ENCODE measurements around the gene AP2S1.

AP2S1 gene

DNA sequence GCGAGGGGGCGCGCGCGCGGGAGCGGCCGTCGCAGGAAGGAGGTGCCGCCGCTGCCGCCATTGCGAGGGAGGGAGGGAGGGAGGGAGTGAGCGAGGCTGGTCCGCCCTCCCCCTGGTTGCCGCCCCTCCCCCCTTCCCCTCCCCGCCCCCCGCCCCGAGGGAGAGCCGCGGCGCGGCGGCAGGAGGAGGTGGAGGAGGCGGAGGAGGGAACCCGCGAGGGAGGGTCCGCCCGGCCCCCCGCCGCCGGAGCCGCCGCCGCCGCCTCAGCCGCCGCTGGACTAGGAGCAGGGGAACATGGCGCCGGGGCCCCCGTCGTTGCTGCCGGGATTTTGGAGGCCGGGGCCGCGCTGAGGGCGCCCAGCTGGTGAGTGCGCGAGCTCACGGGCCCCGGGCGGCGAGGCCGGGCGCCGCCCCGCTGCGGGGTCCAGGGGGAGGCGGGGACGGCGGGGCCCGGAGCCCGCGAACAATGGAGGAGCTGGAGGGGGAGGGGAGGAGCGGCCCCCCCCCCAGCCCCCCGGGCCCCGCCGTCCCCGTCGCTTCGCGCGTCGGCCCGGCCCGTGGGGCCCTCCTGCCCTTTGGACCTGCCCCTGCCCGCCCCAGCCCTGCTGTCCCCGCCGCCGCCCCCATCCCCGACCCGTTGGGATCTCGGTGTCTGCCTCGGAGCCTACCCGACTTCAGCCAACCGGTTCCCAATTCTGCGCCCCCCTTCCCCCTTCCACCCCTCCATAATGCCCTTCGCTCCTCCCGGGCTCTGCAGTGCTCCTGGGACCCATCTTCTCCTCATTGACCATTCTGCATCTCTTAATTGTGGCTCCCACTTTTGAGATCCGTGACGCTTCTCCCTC is 10.4 kb upstream of the AP2S1 start, which contains the start of gene ARHGAP35:
ARHGAP35 (plus strand) TSS at position 152 of the 845 bp plus-strand sequence. CDS start 57,679 bp downstream, outside the sequence.
- Histone ChIP-seq H3K4me2 (peak within 1 kb of the TSS; percentile 89), H3K27me3 (ENCODE audit: insufficient read depth, low read depth) (no peaks in the 10 kb centered on the region), H3K36me3 (ENCODE audit: insufficient read depth) (peaks cover 4% of the 10 kb centered on the region; the same call in 1 of the 2 replicates), H3K4me3 (IDR thresholded peaks at IDR 0.05; ENCODE audit: insufficient read depth, low read depth, low read length) (no peak within 1 kb of the TSS), H3K79me2 (ENCODE audit: insufficient read depth, low read depth) (peaks cover 47% of the 10 kb centered on the region), H3K4me1 (ENCODE audit: low read depth, poor library complexity, severe bottlenecking) (peaks cover 43% of the 10 kb centered on the region), H3K9ac (peak within 1 kb of the TSS; percentile 95), H2AFZ (ENCODE audit: low read depth) (peak within 1 kb of the TSS; percentile 82; the same call in 1 of the 2 replicates), H3K27ac (peak within 1 kb of the TSS; percentile 98), H4K20me1 (ENCODE audit: insufficient read depth) (no peaks in the 10 kb centered on the region)
- TF ChIP-seq CTCF (conservative IDR thresholded peaks at IDR 0.05; ENCODE audit: low read depth, low read length): no peak

DNA sequence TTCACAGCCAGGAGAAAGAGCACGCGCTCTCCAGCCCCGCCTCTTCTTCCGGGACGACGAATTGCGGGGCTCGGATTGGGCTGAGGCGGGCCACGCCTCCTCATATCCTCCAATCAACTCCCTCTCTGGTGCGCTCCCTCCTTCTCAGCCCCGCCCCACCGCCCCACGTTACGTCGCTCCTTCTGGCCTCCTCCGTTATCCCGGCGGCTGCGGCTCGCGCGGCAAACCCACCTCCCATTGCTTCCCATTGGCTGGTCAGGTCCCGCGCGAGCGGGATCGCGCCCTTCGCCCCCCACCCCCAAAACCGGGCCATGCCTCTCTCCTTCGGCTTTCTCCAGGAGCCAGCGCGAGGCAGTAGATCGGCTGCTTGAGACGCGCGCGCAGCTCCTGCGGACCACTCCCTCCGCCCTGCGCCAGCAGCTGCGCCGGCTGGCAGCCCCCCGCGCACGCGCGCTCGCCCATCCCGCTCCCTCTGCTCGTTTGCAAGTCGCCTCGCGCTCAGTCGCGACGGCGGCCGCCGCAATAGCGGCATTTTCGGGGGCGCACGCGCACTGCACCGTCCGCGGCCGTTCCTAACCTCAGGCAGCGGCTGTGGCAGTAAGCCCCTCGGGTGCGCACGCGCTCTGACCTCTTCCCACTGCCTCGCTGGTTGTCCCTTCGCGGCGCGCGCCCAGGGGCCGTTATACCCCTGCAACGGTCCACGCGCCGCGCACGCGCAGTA is 9.6 kb upstream of the AP2S1 start:
- Histone ChIP-seq H3K79me2 (ENCODE audit: insufficient read depth, low read depth) (peaks cover 40% of the 10 kb centered on the region), H3K36me3 (ENCODE audit: insufficient read depth) (peaks cover under 1% of the 10 kb centered on the region; the same call in 1 of the 2 replicates), H3K27ac (peak overlapping the region; percentile 98), H4K20me1 (ENCODE audit: insufficient read depth) (no peaks in the 10 kb centered on the region), H2AFZ (ENCODE audit: low read depth) (peak overlapping the region; percentile 82; the same call in 1 of the 2 replicates), H3K27me3 (ENCODE audit: insufficient read depth, low read depth) (no peaks in the 10 kb centered on the region), H3K4me3 (IDR thresholded peaks at IDR 0.05; ENCODE audit: insufficient read depth, low read depth, low read length) (no peak overlapping the region), H3K4me1 (ENCODE audit: low read depth, poor library complexity, severe bottlenecking) (peaks cover 37% of the 10 kb centered on the region), H3K9ac (peak overlapping the region; percentile 95), H3K4me2 (peak overlapping the region; percentile 89)
- no peak for TF ChIP-seq CTCF (conservative IDR thresholded peaks at IDR 0.05; ENCODE audit: low read depth, low read length)

DNA sequence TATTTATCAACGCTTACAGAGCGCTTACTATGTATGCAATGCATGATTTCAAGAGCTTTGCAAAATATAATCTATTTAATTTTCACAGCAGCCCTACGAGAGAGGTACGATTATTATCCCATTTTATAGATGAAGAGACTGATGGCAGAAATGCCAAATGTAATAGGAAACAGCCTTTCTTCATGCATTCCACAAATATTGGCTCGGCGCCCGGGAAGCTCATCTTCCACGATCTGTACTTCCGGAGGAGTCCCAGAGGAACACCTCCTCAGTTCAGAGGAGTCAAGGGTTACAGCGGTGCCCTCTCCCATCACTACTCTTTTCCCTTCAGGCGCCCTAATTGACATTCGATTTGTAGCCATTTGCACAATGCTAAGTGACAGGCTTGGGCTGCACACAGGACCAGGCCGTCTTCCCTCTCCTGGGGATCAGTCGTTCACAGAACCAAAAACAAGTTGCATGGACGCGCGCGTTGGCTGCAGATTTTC is 9.0 kb upstream of the AP2S1 start:
- H3K4me2 ChIP-seq: peak overlapping the region; percentile 89
- TF ChIP-seq CTCF (conservative IDR thresholded peaks at IDR 0.05; ENCODE audit: low read depth, low read length): no peak
- H2AFZ ChIP-seq (ENCODE audit: low read depth): peak overlapping the region; percentile 82; the same call in 1 of the 2 replicates
- H3K79me2 ChIP-seq (ENCODE audit: insufficient read depth, low read depth): peaks cover 33% of the 10 kb centered on the region
- no peaks in the 10 kb centered on the region for H3K27me3 ChIP-seq (ENCODE audit: insufficient read depth, low read depth)
- no peaks in the 10 kb centered on the region for H3K36me3 ChIP-seq (ENCODE audit: insufficient read depth)
- H4K20me1 ChIP-seq (ENCODE audit: insufficient read depth): no peaks in the 10 kb centered on the region
- H3K4me1 ChIP-seq (ENCODE audit: low read depth, poor library complexity, severe bottlenecking): peaks cover 32% of the 10 kb centered on the region
- peak overlapping the region; percentile 95 for H3K9ac ChIP-seq
- peak overlapping the region; percentile 98 for H3K27ac ChIP-seq
- H3K4me3 ChIP-seq (IDR thresholded peaks at IDR 0.05; ENCODE audit: insufficient read depth, low read depth, low read length): no peak overlapping the region
